Chondrocyte (in vitro differentiated cells): Measurements from ENCODE around the gene OTUD4. TPM values are rescaled to one million over a fixed set of nuclear protein-coding genes. Genes with fewer than 3 reads are reported as not detected.

Experiments
- DNase-seq: peaks from one replicate; pipeline ENCODE4 v3.0.0; 2021; ENCODE audit warnings: mixed read lengths, low spot score
- H3K27ac Mint-ChIP-seq: one replicate; pipeline ENCODE4 v1.8.0; 2021; ENCODE audit warnings: mild to moderate bottlenecking, moderate library complexity, mixed read lengths; ENCODE audit not compliant: unreplicated experiment
- H3K27me3 Mint-ChIP-seq: 2 replicates; pipeline ENCODE4 v1.8.0; 2021; ENCODE audit warnings: low read depth, mixed read lengths
- H3K36me3 Mint-ChIP-seq: 2 replicates; pipeline ENCODE4 v1.8.0; 2021; ENCODE audit warnings: low read depth, mixed read lengths
- H3K4me1 Mint-ChIP-seq: 2 replicates; pipeline ENCODE4 v1.8.0; 2021; ENCODE audit warnings: low read depth, mild to moderate bottlenecking, mixed read lengths
- H3K4me3 Mint-ChIP-seq: one replicate; pipeline ENCODE4 v1.8.0; 2021; ENCODE audit warnings: mild to moderate bottlenecking, moderate library complexity, mixed read lengths; ENCODE audit not compliant: unreplicated experiment
- H3K9me3 Mint-ChIP-seq: 2 replicates; pipeline ENCODE4 v1.8.0; 2021; ENCODE audit warnings: low read depth, mixed read lengths
- total RNA-seq: library from RNA; stranded (reverse); gene quantifications from 3 replicates; pipeline ENCODE4 v1.2.1, GENCODE V29; 2021
- TF ChIP-seq, protein P1 (sequence below): fragments of 200-600 bp; sonication (generic); IDR thresholded peaks from 2 replicates; pipeline ENCODE4 v1.5.0; 2021; ENCODE audit warnings: antibody characterized with exemption, mild to moderate bottlenecking, moderate library complexity

OTUD4 gene
- total RNA-seq, 1 donor from 2014 or later = 27.7 TPM

DNA sequence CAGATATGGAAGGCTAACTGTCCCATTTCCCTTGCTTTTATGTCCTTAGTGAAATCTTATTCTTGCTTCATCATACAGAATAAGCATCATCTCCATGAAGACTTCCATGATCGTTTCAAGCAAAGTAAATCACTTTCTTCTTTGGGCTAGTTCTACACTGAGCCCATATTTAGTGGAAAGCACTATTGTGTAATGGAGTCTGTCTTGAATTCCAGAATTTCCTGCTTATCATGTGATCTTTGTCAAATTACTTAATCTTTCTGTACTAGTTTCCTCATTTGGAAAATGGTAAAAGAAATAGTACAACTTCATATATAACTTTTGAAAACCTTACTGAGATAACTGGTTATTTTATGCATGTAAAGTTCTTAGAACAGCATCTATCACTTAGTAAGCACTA lies 90.0 kb downstream of the OTUD4 start:
- H3K27ac Mint-ChIP-seq = no peak overlapping the region
- peaks cover 22% of the 10 kb centered on the region for H3K9me3 Mint-ChIP-seq
- no peaks in the 10 kb centered on the region for H3K27me3 Mint-ChIP-seq
- H3K36me3 Mint-ChIP-seq = peaks cover 48% of the 10 kb centered on the region
- no peak overlapping the region for H3K4me3 Mint-ChIP-seq
- no peak for DNase-seq
- H3K4me1 Mint-ChIP-seq = peaks cover 12% of the 10 kb centered on the region
- TF ChIP-seq, protein P1, sequence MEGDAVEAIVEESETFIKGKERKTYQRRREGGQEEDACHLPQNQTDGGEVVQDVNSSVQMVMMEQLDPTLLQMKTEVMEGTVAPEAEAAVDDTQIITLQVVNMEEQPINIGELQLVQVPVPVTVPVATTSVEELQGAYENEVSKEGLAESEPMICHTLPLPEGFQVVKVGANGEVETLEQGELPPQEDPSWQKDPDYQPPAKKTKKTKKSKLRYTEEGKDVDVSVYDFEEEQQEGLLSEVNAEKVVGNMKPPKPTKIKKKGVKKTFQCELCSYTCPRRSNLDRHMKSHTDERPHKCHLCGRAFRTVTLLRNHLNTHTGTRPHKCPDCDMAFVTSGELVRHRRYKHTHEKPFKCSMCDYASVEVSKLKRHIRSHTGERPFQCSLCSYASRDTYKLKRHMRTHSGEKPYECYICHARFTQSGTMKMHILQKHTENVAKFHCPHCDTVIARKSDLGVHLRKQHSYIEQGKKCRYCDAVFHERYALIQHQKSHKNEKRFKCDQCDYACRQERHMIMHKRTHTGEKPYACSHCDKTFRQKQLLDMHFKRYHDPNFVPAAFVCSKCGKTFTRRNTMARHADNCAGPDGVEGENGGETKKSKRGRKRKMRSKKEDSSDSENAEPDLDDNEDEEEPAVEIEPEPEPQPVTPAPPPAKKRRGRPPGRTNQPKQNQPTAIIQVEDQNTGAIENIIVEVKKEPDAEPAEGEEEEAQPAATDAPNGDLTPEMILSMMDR = no peak

DNA sequence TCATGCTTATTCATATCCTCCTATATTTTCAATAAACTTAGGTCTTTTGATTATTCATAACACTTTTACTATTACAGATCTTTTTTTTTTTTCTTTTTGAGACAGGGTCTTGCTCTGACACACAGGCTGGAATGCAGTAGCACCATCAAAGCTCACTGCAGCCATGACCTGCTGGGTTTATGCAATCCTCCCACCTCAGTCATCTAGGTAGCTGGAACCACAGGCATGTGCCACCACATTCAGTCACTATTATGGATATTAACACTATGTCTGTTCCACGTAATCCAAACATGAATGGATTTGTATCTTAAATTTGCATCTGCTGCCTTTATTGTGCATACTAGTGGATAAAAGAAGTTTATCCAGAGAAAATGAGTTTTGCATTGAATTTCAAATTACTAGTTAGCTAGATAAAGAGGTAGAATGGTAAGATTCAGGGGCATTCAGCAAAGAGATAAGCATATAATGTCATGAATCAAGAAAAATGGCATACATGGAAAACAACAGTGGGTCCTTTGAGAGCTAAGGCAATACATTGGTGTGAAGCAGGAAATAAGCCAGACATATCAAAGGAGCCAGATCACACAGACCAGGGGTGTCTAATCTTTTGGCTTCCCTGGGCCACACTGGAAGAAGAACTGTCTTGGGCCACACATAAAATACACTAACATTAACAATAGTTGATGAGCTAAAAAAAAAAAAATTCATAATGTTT lies 96.3 kb downstream of the OTUD4 start:
- H3K36me3 Mint-ChIP-seq = peaks cover 19% of the 10 kb centered on the region
- peak overlapping the region; percentile 61 for H3K27ac Mint-ChIP-seq
- no peaks in the 10 kb centered on the region for H3K9me3 Mint-ChIP-seq
- H3K4me3 Mint-ChIP-seq = no peak overlapping the region
- DNase-seq = no peak
- TF ChIP-seq, protein P1 = no peak
- no peaks in the 10 kb centered on the region for H3K27me3 Mint-ChIP-seq
- peaks cover 12% of the 10 kb centered on the region for H3K4me1 Mint-ChIP-seq

Other genes starting within 250 kb of the OTUD4 start
- 17.7 to 21.4 TPM (median 18.3 TPM) in 3 replicates for gene ANAPC10, start 82.4 kb downstream of the OTUD4 start, total RNA-seq
- 48.8 to 75.3 TPM (median 53.1 TPM) in 3 replicates for gene ABCE1, start 82.3 kb downstream of the OTUD4 start, total RNA-seq